NCI-H748 treated with DMSO at 0.1 percent for 48 hours (cell line): ENCODE results near the gene FSHB.
"Not testable (repeated sequence)": the region's sequence is repeated elsewhere in the genome, so short reads cannot be mapped to it uniquely, and the experiment has no call there.

Source experiments
- DNase-seq: peaks from one replicate; lab custom pipeline; 2025; lab: John Stamatoyannopoulos, UW

The FSHB gene

GRCh38 chr11:30268638-30269037, 37.8 kb downstream of the FSHB start:
- not testable (repeated sequence) for DNase-seq

GRCh38 chr11:30270671-30271070, 39.9 kb downstream of the FSHB start:
- no peak for DNase-seq

GRCh38 chr11:30277176-30277575, 46.4 kb downstream of the FSHB start:
- DNase-seq, result no peak

GRCh38 chr11:30279796-30280195, 49.0 kb downstream of the FSHB start:
- no peak for DNase-seq

DNA sequence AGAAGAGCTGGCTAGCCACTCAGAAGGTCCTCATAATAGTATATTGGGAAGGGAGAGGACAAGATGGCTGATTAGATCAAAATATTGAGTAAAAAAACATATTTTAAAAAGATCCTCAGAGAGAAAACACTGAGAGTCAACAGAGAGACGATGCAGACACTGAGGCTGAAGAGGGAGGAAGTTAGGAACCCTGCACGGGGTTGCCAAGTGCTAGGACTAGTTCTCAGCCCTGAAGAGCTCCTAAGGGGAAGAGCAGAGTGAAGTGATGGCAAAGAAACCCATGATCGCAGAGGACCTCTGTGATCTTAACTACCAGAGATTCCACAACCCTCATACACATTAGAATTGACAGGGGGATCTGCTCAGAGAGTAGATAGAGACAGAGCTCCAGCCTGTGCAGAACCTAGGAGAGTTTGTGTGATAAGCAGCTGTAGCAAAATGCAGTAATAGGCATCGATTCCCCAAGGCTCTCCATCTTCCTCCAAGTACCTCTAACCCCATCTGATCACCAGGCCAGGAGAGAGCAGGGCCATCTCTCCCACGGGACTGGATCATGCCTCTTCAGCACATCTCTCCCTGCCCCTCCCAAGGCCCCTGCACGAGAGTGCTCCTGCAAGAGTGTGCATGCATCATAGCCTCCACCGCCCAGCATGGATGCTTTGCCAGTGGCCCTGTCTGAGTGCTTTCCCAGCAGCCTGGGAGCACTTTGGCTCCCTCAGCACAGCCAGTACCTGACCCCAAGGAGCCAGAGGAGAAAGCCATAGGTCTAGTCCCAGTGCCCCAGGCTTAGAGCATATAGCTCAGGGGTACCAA, 50.9 kb downstream of the FSHB start:
- no peak for DNase-seq

DNA sequence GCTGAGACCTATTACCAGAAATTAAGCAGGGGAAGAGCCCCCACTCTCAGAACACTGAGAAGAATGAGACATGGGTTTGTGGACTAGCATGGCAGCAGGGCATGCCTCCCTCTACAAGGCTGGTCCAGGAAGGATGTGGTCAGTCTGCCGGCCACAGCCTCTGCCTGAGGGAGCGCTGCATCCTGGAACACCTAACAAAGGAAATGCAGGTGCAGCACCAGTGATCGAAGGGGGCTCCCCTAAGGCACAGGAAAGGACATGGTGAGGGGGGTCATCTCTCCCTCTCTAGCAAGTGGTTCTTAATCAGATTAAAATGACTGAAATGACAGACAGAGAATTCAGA, 51.4 kb downstream of the FSHB start:
- DNase-seq, result no peak
